ENCODE data around the gene CIAO1.

DNA sequence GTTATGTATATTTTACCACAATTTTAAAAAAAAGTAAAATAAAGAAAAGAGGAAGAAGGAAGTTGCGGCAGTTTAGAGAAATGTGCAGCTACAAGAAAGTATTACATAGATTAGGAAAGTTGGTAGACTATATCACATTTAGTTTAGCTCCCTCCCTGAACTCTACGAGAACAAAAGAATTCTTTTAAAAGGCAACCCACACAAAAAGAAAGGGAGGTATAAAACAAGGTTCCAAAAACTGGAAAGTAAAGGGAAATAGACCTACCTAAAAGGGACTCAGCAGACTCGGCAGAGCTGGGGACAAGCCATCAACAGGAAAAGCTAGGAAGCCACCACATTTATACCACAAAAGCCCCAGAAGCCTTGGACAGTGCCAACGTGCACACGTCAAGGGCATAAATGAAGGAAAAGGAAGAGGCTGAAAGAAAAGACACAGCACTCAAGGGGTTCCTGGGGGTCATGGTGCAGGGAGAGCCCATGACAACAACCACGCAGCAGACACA, 9.4 kb upstream of the CIAO1 start:
- TF ChIP-seq, protein P1, sequence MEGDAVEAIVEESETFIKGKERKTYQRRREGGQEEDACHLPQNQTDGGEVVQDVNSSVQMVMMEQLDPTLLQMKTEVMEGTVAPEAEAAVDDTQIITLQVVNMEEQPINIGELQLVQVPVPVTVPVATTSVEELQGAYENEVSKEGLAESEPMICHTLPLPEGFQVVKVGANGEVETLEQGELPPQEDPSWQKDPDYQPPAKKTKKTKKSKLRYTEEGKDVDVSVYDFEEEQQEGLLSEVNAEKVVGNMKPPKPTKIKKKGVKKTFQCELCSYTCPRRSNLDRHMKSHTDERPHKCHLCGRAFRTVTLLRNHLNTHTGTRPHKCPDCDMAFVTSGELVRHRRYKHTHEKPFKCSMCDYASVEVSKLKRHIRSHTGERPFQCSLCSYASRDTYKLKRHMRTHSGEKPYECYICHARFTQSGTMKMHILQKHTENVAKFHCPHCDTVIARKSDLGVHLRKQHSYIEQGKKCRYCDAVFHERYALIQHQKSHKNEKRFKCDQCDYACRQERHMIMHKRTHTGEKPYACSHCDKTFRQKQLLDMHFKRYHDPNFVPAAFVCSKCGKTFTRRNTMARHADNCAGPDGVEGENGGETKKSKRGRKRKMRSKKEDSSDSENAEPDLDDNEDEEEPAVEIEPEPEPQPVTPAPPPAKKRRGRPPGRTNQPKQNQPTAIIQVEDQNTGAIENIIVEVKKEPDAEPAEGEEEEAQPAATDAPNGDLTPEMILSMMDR (IDR thresholded peaks at IDR 0.05), result no peak
- TF ChIP-seq POLR2A (IDR thresholded peaks at IDR 0.05), result no peak

All from thyroid gland (tissue), 4 donors.